K562 (cell line): Measurements from ENCODE around the gene LRRC74B. TPM values are rescaled to one million over a fixed set of nuclear protein-coding genes. Genes with fewer than 3 reads are reported as not detected.

ENCODE experiments used
- BACH1 ChIP-seq: fragments of 200-800 bp; sonication (Bioruptor generic); IDR thresholded peaks from 2 replicates; pipeline ENCODE4 v1.6.1; 2016; ENCODE audit warnings: missing genetic modification characterization, missing compliant biosample characterization
- CBFA2T2 ChIP-seq: fragments of 450-650 bp; conservative IDR thresholded peaks from 2 replicates; pipeline ENCODE4 v1.6.1; 2017; ENCODE audit warnings: mild to moderate bottlenecking
- CGGBP1 ChIP-seq: fragments of 250-450 bp; sonication (Bioruptor Pico); IDR thresholded peaks from 2 replicates; pipeline ENCODE4 v1.9.0; 2021; ENCODE audit warnings: mild to moderate bottlenecking
- CREB3L1 ChIP-seq: fragments of 450-650 bp; IDR thresholded peaks from 2 replicates; pipeline ENCODE4 v1.6.1; 2014; ENCODE audit warnings: low read depth, mild to moderate bottlenecking, moderate library complexity, borderline replicate concordance
- ESRRB ChIP-seq: fragments of 250-450 bp; sonication (Bioruptor Pico); IDR thresholded peaks from 2 replicates; pipeline ENCODE4 v1.5.0; 2020; ENCODE audit warnings: mild to moderate bottlenecking, moderate library complexity, borderline replicate concordance
- MLLT1 ChIP-seq, 2 experiments: fragments of 450-650 bp; IDR thresholded peaks; 2 replicates each; pipeline ENCODE4 v1.6.1; 2016
- NUFIP1 ChIP-seq: fragments of 450-650 bp; IDR thresholded peaks from 2 replicates; pipeline ENCODE4 v1.6.1; 2018; ENCODE audit not compliant: partially characterized antibody
- PHB2 ChIP-seq: fragments of 450-650 bp; IDR thresholded peaks from 2 replicates; pipeline ENCODE4 v1.6.1; 2017; ENCODE audit warnings: low read depth
- RBFOX2 ChIP-seq: fragments of 200-400 bp; formaldehyde crosslinking; IDR thresholded peaks from 2 replicates; pipeline ENCODE4 v1.6.1; 2017; ENCODE audit warnings: low read depth, mild to moderate bottlenecking, low read length, moderate library complexity
- RNF219 ChIP-seq: fragments of 250-450 bp; sonication (Bioruptor Pico); IDR thresholded peaks from 2 replicates; pipeline ENCODE4 v1.5.0; 2022; ENCODE audit warnings: mild to moderate bottlenecking
- SPI1 ChIP-seq: IDR thresholded peaks from 2 replicates; pipeline ENCODE4 v1.6.1; 2011; ENCODE audit warnings: low read depth, low read length, control low read depth, borderline replicate concordance
- SRSF1 ChIP-seq: fragments of 200-400 bp; formaldehyde crosslinking; IDR thresholded peaks from 2 replicates; pipeline ENCODE4 v1.6.1; 2017; ENCODE audit warnings: mild to moderate bottlenecking, low read depth, low read length, moderate library complexity
- TAF7 ChIP-seq: fragments of 450-650 bp; IDR thresholded peaks from 2 replicates; pipeline ENCODE4 v1.6.1; 2016; ENCODE audit warnings: missing genetic modification characterization, missing compliant biosample characterization
- ZBTB1 ChIP-seq: sonication (generic); formaldehyde crosslinking; IDR thresholded peaks from 2 replicates; pipeline ENCODE4 v1.8.1; 2023; ENCODE audit warnings: missing genetic modification reagents, low read depth, mild to moderate bottlenecking, borderline replicate concordance
- ZBTB43 ChIP-seq: sonication (generic); formaldehyde crosslinking; IDR thresholded peaks from 2 replicates; pipeline ENCODE4 v1.8.0; 2023; ENCODE audit warnings: mild to moderate bottlenecking, missing genetic modification reagents
- ZNF121 ChIP-seq: sonication (generic); formaldehyde crosslinking; conservative IDR thresholded peaks from 2 replicates; pipeline ENCODE4 v1.8.0; 2022; ENCODE audit warnings: missing genetic modification reagents
- ZNF431 ChIP-seq: sonication (generic); formaldehyde crosslinking; IDR thresholded peaks from 2 replicates; pipeline ENCODE4 v1.8.0; 2022; ENCODE audit warnings: mild to moderate bottlenecking, missing genetic modification reagents
- ZNF445 ChIP-seq: fragments of 250-450 bp; sonication (Bioruptor Pico); IDR thresholded peaks from 2 replicates; pipeline ENCODE4 v1.4.0; 2020; ENCODE audit warnings: low read depth, mild to moderate bottlenecking, moderate library complexity
- ZNF699 ChIP-seq: fragments of 250-450 bp; sonication (Bioruptor Pico); IDR thresholded peaks from 2 replicates; pipeline ENCODE4 v1.8.0; 2021; ENCODE audit warnings: mild to moderate bottlenecking, moderate library complexity; ENCODE audit not compliant: insufficient replicate concordance
- ZNF76 ChIP-seq: fragments of 250-450 bp; sonication (Bioruptor Pico); IDR thresholded peaks from 2 replicates; pipeline ENCODE4 v1.4.0; 2020; ENCODE audit warnings: mild to moderate bottlenecking, moderate library complexity, borderline replicate concordance
- polyA plus RNA-seq, 8 experiments: library from polyadenylated mRNA; depleted of rRNA in 4 of 8; stranded (reverse) in 5 of 8; unstranded in 3 of 8; fragments of >200 nt; fragmentation: Nextera tagmentation in 2 of 8; fragmentation: Illumina TruSeq in 1 of 8; extraction: Ambion mirVana in 2 of 8; extraction: Trizol in 1 of 8; gene quantifications; 2 replicates each; pipeline versions ENCODE4 v1.2.1 to v1.2.3, GENCODE V29; 2011 to 2014; ENCODE audit warnings: inconsistent platforms in 1 of 8, missing spikeins in 1 of 8
- total RNA-seq, 7 experiments: library from RNA; depleted of rRNA in 6 of 7; stranded (reverse); fragments of >200 nt in 6 of 7; fragmentation: Illumina TruSeq in 2 of 7; extraction: Trizol in 2 of 7; gene quantifications; 2 replicates each; pipeline versions ENCODE4 v1.2.1 to v1.2.3, GENCODE V29; 2011 to 2021; ENCODE audit warnings: low replicate concordance in 1 of 7

Gene LRRC74B
- total and polyA plus RNA-seq, 9 of the 15 experiments (the other 6 are each of a cell fraction or from before 2014, with no cell fraction given) = not detected

- no peak for TF ChIP-seq CREB3L1
- no peak for TF ChIP-seq RNF219 (CRISPR knock-in tag)
- no peak for TF ChIP-seq ZBTB43
- TF ChIP-seq RBFOX2 = no peak
- peak; percentile 78; the same call in 1 of the 2 replicates for TF ChIP-seq ZNF445
- TF ChIP-seq CBFA2T2 = no peak
- TF ChIP-seq TAF7 (tag) = peak; percentile 100
- TF ChIP-seq CGGBP1 (CRISPR knock-in tag) = peak; percentile 89; the same call in 1 of the 2 replicates
- no peak for TF ChIP-seq ZBTB1 (CRISPR knock-in tag)
- TF ChIP-seq ESRRB (CRISPR knock-in tag) = no peak
- TF ChIP-seq NUFIP1 = no peak
- TF ChIP-seq SPI1 = 0 out of 2 replicates have a peak, but pooled peaks have one; percentile 14
- no peak for TF ChIP-seq MLLT1 (IDR thresholded peaks at IDR 0.05)
- no peak for TF ChIP-seq ZNF121 (CRISPR knock-in tag)
- TF ChIP-seq BACH1 (tag) = no peak
- TF ChIP-seq ZNF431 = no peak
- TF ChIP-seq ZNF76 (CRISPR knock-in tag) = peak; percentile 93; the same call in 1 of the 2 replicates
- no peak for TF ChIP-seq ZNF699 (CRISPR knock-in tag)
- no peak for TF ChIP-seq PHB2
- TF ChIP-seq SRSF1 = no peak
Observed at GRCh38 chr22:21001601-21002325, 44.0 kb upstream of the LRRC74B start, which contains the start of gene THAP7 (continued).
